ENCODE data around the gene ACTG1. TPM values are rescaled to one million over a fixed set of nuclear protein-coding genes. Genes with fewer than 3 reads are reported as not detected.

ACTG1 gene
- total and polyA plus RNA-seq, 2 experiments from 2014 or later, result 1,036 to 2,883 TPM

GRCh38 chr17:81514739-81515529 lies 2.3 kb upstream of the ACTG1 start:
- H3K4me3 ChIP-seq, result peak overlapping the region; percentile 100
- H3K9me3 ChIP-seq (ENCODE audit: low read depth), result no peaks in the 10 kb centered on the region
- H3K27ac ChIP-seq, result peak overlapping the region; percentile 100
- peaks cover 30% of the 10 kb centered on the region for H3K4me1 ChIP-seq (ENCODE audit: low read depth)
- peaks cover 29% of the 10 kb centered on the region for H3K36me3 ChIP-seq
- DNase-seq (ENCODE audit: low read depth in 1 of 2, low spot score in 1 of 2), result peak; percentile 90 to 94
- H3K27me3 ChIP-seq, result no peaks in the 10 kb centered on the region
- TF ChIP-seq CTCF (IDR thresholded peaks at IDR 0.05; ENCODE audit: low read depth, low read length), result no peak

GRCh38 chr17:81514489-81514738 lies 1.8 kb upstream of the ACTG1 start:
- H3K4me1 ChIP-seq (ENCODE audit: low read depth), result peaks cover 30% of the 10 kb centered on the region
- no peak for DNase-seq (ENCODE audit: low read depth in 1 of 2, low spot score in 1 of 2)
- H3K4me3 ChIP-seq, result peak overlapping the region; percentile 100
- TF ChIP-seq CTCF (IDR thresholded peaks at IDR 0.05; ENCODE audit: low read depth, low read length), result no peak
- H3K27me3 ChIP-seq, result no peaks in the 10 kb centered on the region
- H3K27ac ChIP-seq, result peak overlapping the region; percentile 100
- H3K36me3 ChIP-seq, result peaks cover 34% of the 10 kb centered on the region
- no peaks in the 10 kb centered on the region for H3K9me3 ChIP-seq (ENCODE audit: low read depth)

GRCh38 chr17:81513753-81514488 lies 1.3 kb upstream of the ACTG1 start:
- Histone ChIP-seq H3K27ac (peak overlapping the region; percentile 100), H3K9me3 (ENCODE audit: low read depth) (no peaks in the 10 kb centered on the region), H3K36me3 (peaks cover 35% of the 10 kb centered on the region), H3K27me3 (no peaks in the 10 kb centered on the region), H3K4me1 (ENCODE audit: low read depth) (peaks cover 34% of the 10 kb centered on the region), H3K4me3 (peak overlapping the region; percentile 100)
- DNase-seq (ENCODE audit: low read depth in 1 of 2, low spot score in 1 of 2), result peak; percentile 80 to 87
- TF ChIP-seq CTCF (IDR thresholded peaks at IDR 0.05; ENCODE audit: low read depth, low read length), result no peak

- Histone ChIP-seq H3K4me1 (ENCODE audit: low read depth) (peaks cover 29% of the 10 kb centered on the region), H3K36me3 (peaks cover 35% of the 10 kb centered on the region), H3K27me3 (no peaks in the 10 kb centered on the region), H3K9me3 (ENCODE audit: low read depth) (no peaks in the 10 kb centered on the region), H3K27ac (peak overlapping the region; percentile 100), H3K4me3 (peak overlapping the region; percentile 100)
- TF ChIP-seq CTCF (IDR thresholded peaks at IDR 0.05; ENCODE audit: low read depth, low read length), result no peak
- DNase-seq (ENCODE audit: low read depth in 1 of 2, low spot score in 1 of 2), result peak; percentile 62 to 69
These were observed 763 bp upstream of the ACTG1 start for GRCh38 chr17:81513372-81513752.

- H3K27me3 ChIP-seq, result no peaks in the 10 kb centered on the region
- DNase-seq (ENCODE audit: low read depth in 1 of 2, low spot score in 1 of 2), result peak; percentile 36 to 43
- H3K27ac ChIP-seq, result peak overlapping the region; percentile 100
- no peak for TF ChIP-seq CTCF (IDR thresholded peaks at IDR 0.05; ENCODE audit: low read depth, low read length)
- H3K4me1 ChIP-seq (ENCODE audit: low read depth), result peaks cover 25% of the 10 kb centered on the region
- H3K36me3 ChIP-seq, result peaks cover 35% of the 10 kb centered on the region
- H3K9me3 ChIP-seq (ENCODE audit: low read depth), result no peaks in the 10 kb centered on the region
- peak overlapping the region; percentile 100 for H3K4me3 ChIP-seq
These were observed 616 bp downstream of the ACTG1 start for GRCh38 chr17:81511804-81512561.
